K562 (cell line): ENCODE measurements around the gene PRM3.

ENCODE experiments used
- EHMT2 ChIP-seq: fragments of 450-650 bp; IDR thresholded peaks from 2 replicates; pipeline ENCODE4 v1.6.1; 2018; ENCODE audit warnings: antibody characterized with exemption
- GABPA ChIP-seq: fragments of 200-800 bp; sonication (Bioruptor generic); conservative IDR thresholded peaks from 2 replicates; pipeline ENCODE4 v1.6.1; 2016; ENCODE audit warnings: low read depth, missing genetic modification characterization, missing compliant biosample characterization
- NCOA2 ChIP-seq, 2 experiments: fragments of 450-650 bp; IDR thresholded peaks; 2 replicates each; pipeline ENCODE4 v1.6.1; 2018; ENCODE audit warnings: mild to moderate bottlenecking in 2 of 2, moderate library complexity in 1 of 2; ENCODE audit not compliant: partially characterized antibody in 2 of 2
- NFE2L1 ChIP-seq: fragments of 450-650 bp; IDR thresholded peaks from 2 replicates; pipeline ENCODE4 v1.6.1; 2016; ENCODE audit warnings: missing genetic modification characterization, low read depth, mild to moderate bottlenecking, missing compliant biosample characterization, moderate library complexity, borderline replicate concordance
- POLR2AphosphoS5 ChIP-seq: IDR thresholded peaks from 2 replicates; pipeline ENCODE4 v1.6.1; 2011; ENCODE audit warnings: mild to moderate bottlenecking, low read depth, low read length, moderate library complexity; ENCODE audit not compliant: control insufficient read depth, insufficient read depth
- TAF1 ChIP-seq: IDR thresholded peaks from 2 replicates; pipeline ENCODE4 v1.6.1; 2011; ENCODE audit warnings: mild to moderate bottlenecking, low read length, moderate library complexity; ENCODE audit not compliant: insufficient read depth, control insufficient read depth, severe bottlenecking; ENCODE audit errors: extremely low read depth
- ZNF76 ChIP-seq: fragments of 250-450 bp; sonication (Bioruptor Pico); IDR thresholded peaks from 2 replicates; pipeline ENCODE4 v1.4.0; 2020; ENCODE audit warnings: mild to moderate bottlenecking, moderate library complexity, borderline replicate concordance
- TF ChIP-seq, protein P1 (sequence below): fragments of 200-600 bp; sonication (generic); IDR thresholded peaks from one replicate; pipeline ENCODE4 v1.6.1; 2012; ENCODE audit warnings: mild to moderate bottlenecking, low read depth, low read length, inconsistent platforms

DNA sequence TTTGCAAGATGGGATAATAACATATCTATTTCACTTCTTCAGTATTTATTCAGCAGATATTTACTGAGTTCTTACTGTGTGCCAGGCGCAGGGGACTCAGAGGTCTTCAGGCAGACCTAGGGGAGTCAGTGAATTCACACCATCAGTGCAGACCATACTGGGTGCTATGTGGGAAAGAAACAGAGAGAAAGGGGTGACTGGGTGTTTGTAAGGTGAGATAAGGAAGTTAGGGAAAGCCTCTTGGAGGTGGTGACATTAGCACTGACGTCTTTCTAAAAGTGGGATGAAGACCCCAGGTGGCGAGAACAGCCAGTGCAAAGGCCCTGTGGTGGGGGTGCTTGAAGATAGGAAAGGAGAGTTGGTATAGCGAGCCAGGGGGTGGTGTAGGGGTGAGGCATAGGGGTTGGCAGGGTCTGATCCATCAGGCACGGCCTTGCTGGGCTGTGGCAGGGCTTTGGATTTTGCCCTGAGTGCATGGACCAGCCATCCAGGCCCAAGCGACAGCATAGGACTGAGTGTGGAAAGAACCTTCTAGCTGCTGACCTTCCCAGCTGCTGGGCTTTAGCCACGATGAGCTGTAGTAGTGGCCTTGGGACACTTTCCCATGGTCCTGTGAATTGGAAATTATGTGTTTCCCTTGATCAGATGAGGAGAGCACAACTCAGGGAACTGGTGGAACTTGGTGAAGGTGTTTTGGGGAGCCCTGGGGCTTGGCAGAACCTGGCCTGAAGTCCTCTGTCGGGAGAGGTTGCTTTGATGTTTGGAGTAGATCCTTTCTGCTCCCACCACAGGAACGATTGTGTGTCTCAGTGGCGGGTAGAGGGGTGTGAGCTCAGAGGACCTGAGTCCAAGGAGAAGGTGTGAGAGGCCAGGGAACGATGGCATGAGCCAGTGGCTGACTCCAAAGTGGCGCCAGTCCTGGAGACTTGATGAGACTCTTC, 13.5 kb downstream of the PRM3 start:
- TF ChIP-seq, protein P1, sequence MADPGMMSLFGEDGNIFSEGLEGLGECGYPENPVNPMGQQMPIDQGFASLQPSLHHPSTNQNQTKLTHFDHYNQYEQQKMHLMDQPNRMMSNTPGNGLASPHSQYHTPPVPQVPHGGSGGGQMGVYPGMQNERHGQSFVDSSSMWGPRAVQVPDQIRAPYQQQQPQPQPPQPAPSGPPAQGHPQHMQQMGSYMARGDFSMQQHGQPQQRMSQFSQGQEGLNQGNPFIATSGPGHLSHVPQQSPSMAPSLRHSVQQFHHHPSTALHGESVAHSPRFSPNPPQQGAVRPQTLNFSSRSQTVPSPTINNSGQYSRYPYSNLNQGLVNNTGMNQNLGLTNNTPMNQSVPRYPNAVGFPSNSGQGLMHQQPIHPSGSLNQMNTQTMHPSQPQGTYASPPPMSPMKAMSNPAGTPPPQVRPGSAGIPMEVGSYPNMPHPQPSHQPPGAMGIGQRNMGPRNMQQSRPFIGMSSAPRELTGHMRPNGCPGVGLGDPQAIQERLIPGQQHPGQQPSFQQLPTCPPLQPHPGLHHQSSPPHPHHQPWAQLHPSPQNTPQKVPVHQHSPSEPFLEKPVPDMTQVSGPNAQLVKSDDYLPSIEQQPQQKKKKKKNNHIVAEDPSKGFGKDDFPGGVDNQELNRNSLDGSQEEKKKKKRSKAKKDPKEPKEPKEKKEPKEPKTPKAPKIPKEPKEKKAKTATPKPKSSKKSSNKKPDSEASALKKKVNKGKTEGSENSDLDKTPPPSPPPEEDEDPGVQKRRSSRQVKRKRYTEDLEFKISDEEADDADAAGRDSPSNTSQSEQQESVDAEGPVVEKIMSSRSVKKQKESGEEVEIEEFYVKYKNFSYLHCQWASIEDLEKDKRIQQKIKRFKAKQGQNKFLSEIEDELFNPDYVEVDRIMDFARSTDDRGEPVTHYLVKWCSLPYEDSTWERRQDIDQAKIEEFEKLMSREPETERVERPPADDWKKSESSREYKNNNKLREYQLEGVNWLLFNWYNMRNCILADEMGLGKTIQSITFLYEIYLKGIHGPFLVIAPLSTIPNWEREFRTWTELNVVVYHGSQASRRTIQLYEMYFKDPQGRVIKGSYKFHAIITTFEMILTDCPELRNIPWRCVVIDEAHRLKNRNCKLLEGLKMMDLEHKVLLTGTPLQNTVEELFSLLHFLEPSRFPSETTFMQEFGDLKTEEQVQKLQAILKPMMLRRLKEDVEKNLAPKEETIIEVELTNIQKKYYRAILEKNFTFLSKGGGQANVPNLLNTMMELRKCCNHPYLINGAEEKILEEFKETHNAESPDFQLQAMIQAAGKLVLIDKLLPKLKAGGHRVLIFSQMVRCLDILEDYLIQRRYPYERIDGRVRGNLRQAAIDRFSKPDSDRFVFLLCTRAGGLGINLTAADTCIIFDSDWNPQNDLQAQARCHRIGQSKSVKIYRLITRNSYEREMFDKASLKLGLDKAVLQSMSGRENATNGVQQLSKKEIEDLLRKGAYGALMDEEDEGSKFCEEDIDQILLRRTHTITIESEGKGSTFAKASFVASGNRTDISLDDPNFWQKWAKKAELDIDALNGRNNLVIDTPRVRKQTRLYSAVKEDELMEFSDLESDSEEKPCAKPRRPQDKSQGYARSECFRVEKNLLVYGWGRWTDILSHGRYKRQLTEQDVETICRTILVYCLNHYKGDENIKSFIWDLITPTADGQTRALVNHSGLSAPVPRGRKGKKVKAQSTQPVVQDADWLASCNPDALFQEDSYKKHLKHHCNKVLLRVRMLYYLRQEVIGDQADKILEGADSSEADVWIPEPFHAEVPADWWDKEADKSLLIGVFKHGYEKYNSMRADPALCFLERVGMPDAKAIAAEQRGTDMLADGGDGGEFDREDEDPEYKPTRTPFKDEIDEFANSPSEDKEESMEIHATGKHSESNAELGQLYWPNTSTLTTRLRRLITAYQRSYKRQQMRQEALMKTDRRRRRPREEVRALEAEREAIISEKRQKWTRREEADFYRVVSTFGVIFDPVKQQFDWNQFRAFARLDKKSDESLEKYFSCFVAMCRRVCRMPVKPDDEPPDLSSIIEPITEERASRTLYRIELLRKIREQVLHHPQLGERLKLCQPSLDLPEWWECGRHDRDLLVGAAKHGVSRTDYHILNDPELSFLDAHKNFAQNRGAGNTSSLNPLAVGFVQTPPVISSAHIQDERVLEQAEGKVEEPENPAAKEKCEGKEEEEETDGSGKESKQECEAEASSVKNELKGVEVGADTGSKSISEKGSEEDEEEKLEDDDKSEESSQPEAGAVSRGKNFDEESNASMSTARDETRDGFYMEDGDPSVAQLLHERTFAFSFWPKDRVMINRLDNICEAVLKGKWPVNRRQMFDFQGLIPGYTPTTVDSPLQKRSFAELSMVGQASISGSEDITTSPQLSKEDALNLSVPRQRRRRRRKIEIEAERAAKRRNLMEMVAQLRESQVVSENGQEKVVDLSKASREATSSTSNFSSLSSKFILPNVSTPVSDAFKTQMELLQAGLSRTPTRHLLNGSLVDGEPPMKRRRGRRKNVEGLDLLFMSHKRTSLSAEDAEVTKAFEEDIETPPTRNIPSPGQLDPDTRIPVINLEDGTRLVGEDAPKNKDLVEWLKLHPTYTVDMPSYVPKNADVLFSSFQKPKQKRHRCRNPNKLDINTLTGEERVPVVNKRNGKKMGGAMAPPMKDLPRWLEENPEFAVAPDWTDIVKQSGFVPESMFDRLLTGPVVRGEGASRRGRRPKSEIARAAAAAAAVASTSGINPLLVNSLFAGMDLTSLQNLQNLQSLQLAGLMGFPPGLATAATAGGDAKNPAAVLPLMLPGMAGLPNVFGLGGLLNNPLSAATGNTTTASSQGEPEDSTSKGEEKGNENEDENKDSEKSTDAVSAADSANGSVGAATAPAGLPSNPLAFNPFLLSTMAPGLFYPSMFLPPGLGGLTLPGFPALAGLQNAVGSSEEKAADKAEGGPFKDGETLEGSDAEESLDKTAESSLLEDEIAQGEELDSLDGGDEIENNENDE = no peak
- TF ChIP-seq NFE2L1 (no peak), POLR2AphosphoS5 (no peak), TAF1 (no peak), GABPA (tag) (no peak), ZNF76 (CRISPR knock-in tag) (no peak), EHMT2 (no peak), NCOA2 (IDR thresholded peaks at IDR 0.05; ENCODE audit: partially characterized antibody in 2 of 2) (no peak)
